ENCODE results near the gene PCDHB9. TPM values are rescaled to one million over a fixed set of nuclear protein-coding genes. Genes with fewer than 3 reads are reported as not detected.

The PCDHB9 gene
- total and polyA plus RNA-seq, 2 donors (not counting 1 experiment from before 2014, with no cell fraction given): 0.12 TPM

- Histone ChIP-seq H3K9ac (ENCODE audit: low read length) (no peak overlapping the region), H3K36me3 (replicated peaks in 1 of 2; ENCODE audit: control extremely low read depth in 1 of 2, control insufficient read depth in 1 of 2, extremely low read depth in 1 of 2, insufficient read depth in 2 of 2, low read length in 1 of 2) (no peaks in the 10 kb centered on the region), H3K4me1 (ENCODE audit: control insufficient read depth in 2 of 2, insufficient read depth in 2 of 2, low read length in 2 of 2) (no peaks in the 10 kb centered on the region), H4K20me1 (ENCODE audit: control insufficient read depth, insufficient read depth, low read length, poor library complexity, severe bottlenecking) (no peaks in the 10 kb centered on the region), H3K27me3 (replicated peaks in 1 of 4; ENCODE audit: control extremely low read depth in 1 of 4, control insufficient read depth in 3 of 4, insufficient read depth in 4 of 4, low read length in 3 of 4) (peaks cover 0 to 33% (median 17%) of the 10 kb centered on the region in 4 experiments), H3K27ac (ENCODE audit: low read length in 2 of 2) (no peak overlapping the region), H3K9me3 (ENCODE audit: control extremely low read depth in 1 of 3, control insufficient read depth in 2 of 3, insufficient read depth in 1 of 3, low read length in 2 of 3) (peaks cover 4 to 50% (median 40%) of the 10 kb centered on the region in 3 donors), H2AFZ (ENCODE audit: insufficient read depth, low read depth, low read length, poor library complexity, severe bottlenecking) (no peak overlapping the region), H3K4me2 (replicated peaks; ENCODE audit: low read depth, low read length, poor library complexity, severe bottlenecking) (no peak overlapping the region), H3K4me3 (ENCODE audit: control extremely low read depth in 1 of 5, extremely low read depth in 1 of 5, insufficient read depth in 1 of 5, low read depth in 2 of 5, low read length in 4 of 5) (no peak overlapping the region), H3K79me2 (ENCODE audit: control insufficient read depth, insufficient read depth, low read length) (no peaks in the 10 kb centered on the region)
- Mint-ChIP-seq H3K27ac (no peak overlapping the region), H3K4me1 (no peaks in the 10 kb centered on the region), H3K27me3 (peaks cover 29% of the 10 kb centered on the region), H3K4me3 (no peak overlapping the region), H3K9me3 (ENCODE audit: insufficient read depth) (peaks cover 17% of the 10 kb centered on the region)
- TF ChIP-seq CTCF (IDR thresholded peaks at IDR 0.05): no peak
- no peak for TF ChIP-seq EZH2 (IDR thresholded peaks at IDR 0.05; ENCODE audit: borderline replicate concordance, insufficient read depth, low read depth, low read length, poor library complexity, severe bottlenecking)
- intact Hi-C loops (cut with micrococcal nuclease): no loop called here
- CTCF ChIA-PET: no interaction called here
- ATAC-seq (ENCODE audit: low read depth) (no peak), DNase-seq (no peak)
- POLR2A ChIA-PET: no interaction called here
- WGBS (ENCODE audit: insufficient coverage): 39% methylated on average over 27 of the region's 32 CpGs
Measured at GRCh38 chr5:141236516-141237313, 49.8 kb downstream of the PCDHB9 start.

Other genes with a start within 250 kb of the PCDHB9 start
Only the 30 nearest of the 37 such genes appear.
- gene PCDHB1, start 135.8 kb upstream of the PCDHB9 start, total RNA-seq: not detected in 2 replicates
- gene PCDHB1, start 135.8 kb upstream of the PCDHB9 start, polyA plus RNA-seq: not detected in 2 replicates
- not detected in 2 replicates for gene PCDHB2, start 92.5 kb upstream of the PCDHB9 start, total RNA-seq
- 0.07 TPM in 1 of 2 replicates, not detected in the other for gene PCDHB2, start 92.5 kb upstream of the PCDHB9 start, polyA plus RNA-seq
- gene PCDHB3, start 86.7 kb upstream of the PCDHB9 start, total RNA-seq: not detected in 2 replicates
- gene PCDHB3, start 86.7 kb upstream of the PCDHB9 start, polyA plus RNA-seq: not detected in 2 replicates
- gene PCDHB4, start 65.3 kb upstream of the PCDHB9 start, total RNA-seq: not detected in 2 replicates
- gene PCDHB4, start 65.3 kb upstream of the PCDHB9 start, polyA plus RNA-seq: not detected in 2 replicates
- not detected in 2 replicates for gene PCDHB5, start 52.0 kb upstream of the PCDHB9 start, total RNA-seq
- 0.06 TPM in 1 of 2 replicates, not detected in the other for gene PCDHB5, start 52.0 kb upstream of the PCDHB9 start, polyA plus RNA-seq
- not detected in 2 replicates for gene PCDHB6, start 37.1 kb upstream of the PCDHB9 start, total RNA-seq
- not detected in 2 replicates for gene PCDHB6, start 37.1 kb upstream of the PCDHB9 start, polyA plus RNA-seq
- not detected in 2 replicates for gene PCDHB7, start 14.5 kb upstream of the PCDHB9 start, total RNA-seq
- gene PCDHB7, start 14.5 kb upstream of the PCDHB9 start, polyA plus RNA-seq: not detected in 2 replicates
- not detected in 2 replicates for gene PCDHB8, start 9.4 kb upstream of the PCDHB9 start, total RNA-seq
- gene PCDHB8, start 9.4 kb upstream of the PCDHB9 start, polyA plus RNA-seq: not detected in 2 replicates
- not detected in 2 replicates for gene PCDHB16, start 4.8 kb upstream of the PCDHB9 start, total RNA-seq
- not detected in 2 replicates for gene PCDHB16, start 4.8 kb upstream of the PCDHB9 start, polyA plus RNA-seq
- not detected in 2 replicates for gene PCDHB10, start 5.2 kb downstream of the PCDHB9 start, total RNA-seq
- gene PCDHB10, start 5.2 kb downstream of the PCDHB9 start, polyA plus RNA-seq: not detected in 2 replicates
- gene PCDHB11, start 12.5 kb downstream of the PCDHB9 start, total RNA-seq: not detected in 2 replicates
- not detected in 2 replicates for gene PCDHB11, start 12.5 kb downstream of the PCDHB9 start, polyA plus RNA-seq
- gene PCDHB12, start 21.6 kb downstream of the PCDHB9 start, total RNA-seq: not detected in 2 replicates
- not detected in 2 replicates for gene PCDHB12, start 21.6 kb downstream of the PCDHB9 start, polyA plus RNA-seq
- gene PCDHB13, start 26.8 kb downstream of the PCDHB9 start, total RNA-seq: 0.07 TPM in 1 of 2 replicates, not detected in the other
- not detected in 2 replicates for gene PCDHB13, start 26.8 kb downstream of the PCDHB9 start, polyA plus RNA-seq
- gene PCDHB14, start 36.2 kb downstream of the PCDHB9 start, total RNA-seq: 0.10 TPM in 1 of 2 replicates, not detected in the other
- not detected in 2 replicates for gene PCDHB14, start 36.2 kb downstream of the PCDHB9 start, polyA plus RNA-seq
- not detected in 2 replicates for gene PCDHB15, start 58.2 kb downstream of the PCDHB9 start, total RNA-seq
- 0.10 TPM in 1 of 2 replicates, not detected in the other for gene PCDHB15, start 58.2 kb downstream of the PCDHB9 start, polyA plus RNA-seq
- 3.4 and 3.6 TPM in 2 replicates for gene SLC25A2, start 116.9 kb downstream of the PCDHB9 start, total RNA-seq
- 0.12 and 0.29 TPM in 2 replicates for gene SLC25A2, start 116.9 kb downstream of the PCDHB9 start, polyA plus RNA-seq
- 119 TPM in 2 replicates for gene TAF7, start 133.6 kb downstream of the PCDHB9 start, total RNA-seq
- gene TAF7, start 133.6 kb downstream of the PCDHB9 start, polyA plus RNA-seq: 52.1 and 76.7 TPM in 2 replicates
- gene PCDHGA1, start 143.4 kb downstream of the PCDHB9 start, total RNA-seq: 0.53 and 0.64 TPM in 2 replicates
- 0.06 and 0.17 TPM in 2 replicates for gene PCDHGA1, start 143.4 kb downstream of the PCDHB9 start, polyA plus RNA-seq
- gene PCDHGA2, start 151.6 kb downstream of the PCDHB9 start, total RNA-seq: 0.07 and 0.29 TPM in 2 replicates
- 0.06 and 0.09 TPM in 2 replicates for gene PCDHGA2, start 151.6 kb downstream of the PCDHB9 start, polyA plus RNA-seq
- 0.29 and 0.32 TPM in 2 replicates for gene PCDHGA3, start 156.7 kb downstream of the PCDHB9 start, total RNA-seq
- gene PCDHGA3, start 156.7 kb downstream of the PCDHB9 start, polyA plus RNA-seq: 0.10 TPM in 1 of 2 replicates, not detected in the other
- gene PCDHGB1, start 162.9 kb downstream of the PCDHB9 start, total RNA-seq: 0.66 and 0.69 TPM in 2 replicates
- 0.09 and 0.10 TPM in 2 replicates for gene PCDHGB1, start 162.9 kb downstream of the PCDHB9 start, polyA plus RNA-seq
- 1.1 TPM in 2 replicates for gene PCDHGA4, start 167.9 kb downstream of the PCDHB9 start, total RNA-seq
- gene PCDHGA4, start 167.9 kb downstream of the PCDHB9 start, polyA plus RNA-seq: 0.09 and 0.13 TPM in 2 replicates
- 3.3 and 3.9 TPM in 2 replicates for gene PCDHGB2, start 172.8 kb downstream of the PCDHB9 start, total RNA-seq
- gene PCDHGB2, start 172.8 kb downstream of the PCDHB9 start, polyA plus RNA-seq: 0.32 and 0.66 TPM in 2 replicates
- gene PCDHGA5, start 177.0 kb downstream of the PCDHB9 start, total RNA-seq: 1.7 and 1.8 TPM in 2 replicates
- 0.07 and 0.21 TPM in 2 replicates for gene PCDHGA5, start 177.0 kb downstream of the PCDHB9 start, polyA plus RNA-seq
- 2.8 and 3.8 TPM in 2 replicates for gene PCDHGB3, start 183.1 kb downstream of the PCDHB9 start, total RNA-seq
- gene PCDHGB3, start 183.1 kb downstream of the PCDHB9 start, polyA plus RNA-seq: 0.33 and 0.52 TPM in 2 replicates
- 2.5 and 2.7 TPM in 2 replicates for gene PCDHGA6, start 186.7 kb downstream of the PCDHB9 start, total RNA-seq
- gene PCDHGA6, start 186.7 kb downstream of the PCDHB9 start, polyA plus RNA-seq: 0.33 and 0.78 TPM in 2 replicates
- 1.8 and 2.3 TPM in 2 replicates for gene PCDHGA7, start 195.6 kb downstream of the PCDHB9 start, total RNA-seq
- 0.23 and 0.49 TPM in 2 replicates for gene PCDHGA7, start 195.6 kb downstream of the PCDHB9 start, polyA plus RNA-seq
- 1.6 and 1.8 TPM in 2 replicates for gene PCDHGB4, start 200.5 kb downstream of the PCDHB9 start, total RNA-seq
- 0.06 and 0.39 TPM in 2 replicates for gene PCDHGB4, start 200.5 kb downstream of the PCDHB9 start, polyA plus RNA-seq
- gene PCDHGA8, start 205.5 kb downstream of the PCDHB9 start, total RNA-seq: 1.2 and 1.3 TPM in 2 replicates
- 0.06 and 0.21 TPM in 2 replicates for gene PCDHGA8, start 205.5 kb downstream of the PCDHB9 start, polyA plus RNA-seq
- gene PCDHGB5, start 210.8 kb downstream of the PCDHB9 start, total RNA-seq: 2.5 TPM in 2 replicates
- gene PCDHGB5, start 210.8 kb downstream of the PCDHB9 start, polyA plus RNA-seq: 0.20 and 0.37 TPM in 2 replicates

Data from B cell (primary cell).